ENCODE data around the gene DEFB108B. TPM values are rescaled to one million over a fixed set of nuclear protein-coding genes. Genes with fewer than 3 reads are reported as not detected.

DEFB108B gene, protein sequence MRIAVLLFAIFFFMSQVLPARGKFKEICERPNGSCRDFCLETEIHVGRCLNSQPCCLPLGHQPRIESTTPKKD
- total RNA-seq, result not detected in 2 replicates

DNA sequence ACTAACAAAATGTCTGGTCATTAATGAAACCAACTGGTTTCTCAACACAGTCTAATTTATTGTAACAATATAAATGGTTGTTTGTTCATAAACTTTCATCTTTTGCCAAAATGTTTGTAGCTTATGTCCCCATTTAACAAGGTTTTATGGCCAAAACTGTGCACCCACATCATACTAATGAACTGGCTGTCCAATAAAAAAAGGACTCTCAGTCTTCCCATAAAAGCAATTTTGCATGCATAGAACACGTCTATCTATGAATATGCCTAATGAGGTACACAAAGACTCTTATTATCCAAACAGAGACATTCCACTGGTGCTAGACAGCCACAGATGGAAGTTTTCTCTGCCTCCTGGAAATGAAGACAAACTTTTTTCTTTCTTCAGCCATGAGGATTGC lies at the start of gene DEFB108B:
Gene DEFB108B, plus strand, starts transcription at position 390 of the 400 bp plus-strand sequence. Its CDS starts 0 bp downstream, at position 390.

DNA sequence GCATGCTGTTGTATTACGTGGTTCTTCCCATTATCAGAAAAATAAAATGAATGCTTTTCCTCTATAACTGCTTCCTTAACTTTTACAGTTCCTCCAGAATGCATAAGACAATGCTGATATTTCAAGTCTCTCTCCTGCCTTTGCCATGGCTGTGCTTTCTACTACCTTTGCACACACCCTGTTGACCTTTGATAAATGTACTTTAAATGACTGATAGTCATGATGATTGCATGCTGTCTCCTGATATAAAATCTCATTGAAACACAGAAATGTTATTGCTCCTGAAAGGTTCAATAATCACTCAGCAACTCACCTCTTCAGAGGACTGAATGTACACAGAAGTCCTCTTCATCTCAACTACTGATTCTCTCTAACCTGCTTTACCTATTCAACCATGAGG lies 45.1 kb downstream of the DEFB108B start, which contains the start of gene DEFB131B:
Gene DEFB131B, plus strand, starts transcription at position 395 of the 400 bp plus-strand sequence. Its CDS starts 0 bp downstream, at position 395.

Other genes with a start within 250 kb of the DEFB108B start
- gene DEFB131B, start 45.3 kb downstream of the DEFB108B start, total RNA-seq, result not detected in 2 replicates
- 4.9 and 6.1 TPM in 2 replicates for gene XNDC1N, start 95.4 kb downstream of the DEFB108B start, total RNA-seq
- gene RNF121, start 95.8 kb downstream of the DEFB108B start, total RNA-seq, result 20.2 and 22.4 TPM in 2 replicates
- 0.45 and 1.0 TPM in 2 replicates for gene IL18BP, start 165.7 kb downstream of the DEFB108B start, total RNA-seq
- 119 and 128 TPM in 2 replicates for gene NUMA1, start 247.3 kb downstream of the DEFB108B start, total RNA-seq
- 4.6 and 10.9 TPM in 2 replicates for gene LRRC51, start 247.7 kb downstream of the DEFB108B start, total RNA-seq

Data from bronchus fibroblast of lung (primary cell).